MCF 10A (cell line): ENCODE measurements around the gene DLEC1. TPM values are rescaled to one million over a fixed set of nuclear protein-coding genes. Genes with fewer than 3 reads are reported as not detected.

Experiments used
- BruUV-seq: library from RNA; stranded (reverse); fragments of 400-500 nt; replicated peaks from 2 replicates; lab custom pipeline; 2021; lab: Mats Ljungman, UMichigan
- CTCF ChIA-PET: fragments of 300-600 bp; sonication (Branson Sonifier 250); formaldehyde crosslinking; extraction: SDS; loops from one replicate; lab custom pipeline; 2021; ENCODE audit warnings: antibody characterized with exemption, inconsistent platforms; lab: Yijun Ruan, JAX
- POLR2A ChIA-PET: fragments of 300-600, 350-650 bp; sonication (Branson Sonifier 250); formaldehyde crosslinking; extraction: SDS; loops from one replicate; lab custom pipeline; 2020; ENCODE audit warnings: antibody characterized with exemption, inconsistent platforms; lab: Yijun Ruan, JAX
- DNase-seq: peaks from one replicate; pipeline ENCODE4 v3.0.0-alpha.2; 2018; ENCODE audit not compliant: unreplicated experiment
- H3K27ac Mint-ChIP-seq: one replicate; pipeline ENCODE4 v1.8.0; 2022; ENCODE audit warnings: mild to moderate bottlenecking, low read depth, mixed read lengths; ENCODE audit not compliant: unreplicated experiment
- H3K27me3 Mint-ChIP-seq: one replicate; pipeline ENCODE4 v1.8.0; 2022; ENCODE audit warnings: mixed read lengths; ENCODE audit not compliant: insufficient read depth, unreplicated experiment
- H3K36me3 Mint-ChIP-seq: one replicate; pipeline ENCODE4 v1.8.0; 2022; ENCODE audit warnings: mild to moderate bottlenecking, moderate library complexity, mixed read lengths; ENCODE audit not compliant: insufficient read depth, unreplicated experiment
- H3K4me1 Mint-ChIP-seq: one replicate; pipeline ENCODE4 v1.8.0; 2022; ENCODE audit warnings: mixed read lengths; ENCODE audit not compliant: insufficient read depth, unreplicated experiment
- H3K4me3 Mint-ChIP-seq: one replicate; pipeline ENCODE4 v1.8.0; 2022; ENCODE audit warnings: mild to moderate bottlenecking, moderate library complexity, mixed read lengths; ENCODE audit not compliant: unreplicated experiment
- H3K9me3 Mint-ChIP-seq: one replicate; pipeline ENCODE4 v1.8.0; 2022; ENCODE audit warnings: mixed read lengths; ENCODE audit not compliant: unreplicated experiment
- intact Hi-C: fragments of 100-400 bp; cut with micrococcal nuclease; formaldehyde crosslinking; loops from 2 replicates; pipeline ENCODE4 v1.14.1; 2022
- total RNA-seq: library from RNA; stranded (reverse); gene quantifications from 2 replicates; pipeline ENCODE4 v1.2.3, GENCODE V29; 2022
- TF ChIP-seq, protein P1 (sequence below): fragments of 200-600 bp; IDR thresholded peaks from one replicate; pipeline ENCODE4 v1.8.0; 2022; ENCODE audit warnings: antibody characterized with exemption, mild to moderate bottlenecking; ENCODE audit not compliant: unreplicated experiment

DLEC1 gene
- total RNA-seq, 1 experiment from 2014 or later: 1.3 TPM

DNA sequence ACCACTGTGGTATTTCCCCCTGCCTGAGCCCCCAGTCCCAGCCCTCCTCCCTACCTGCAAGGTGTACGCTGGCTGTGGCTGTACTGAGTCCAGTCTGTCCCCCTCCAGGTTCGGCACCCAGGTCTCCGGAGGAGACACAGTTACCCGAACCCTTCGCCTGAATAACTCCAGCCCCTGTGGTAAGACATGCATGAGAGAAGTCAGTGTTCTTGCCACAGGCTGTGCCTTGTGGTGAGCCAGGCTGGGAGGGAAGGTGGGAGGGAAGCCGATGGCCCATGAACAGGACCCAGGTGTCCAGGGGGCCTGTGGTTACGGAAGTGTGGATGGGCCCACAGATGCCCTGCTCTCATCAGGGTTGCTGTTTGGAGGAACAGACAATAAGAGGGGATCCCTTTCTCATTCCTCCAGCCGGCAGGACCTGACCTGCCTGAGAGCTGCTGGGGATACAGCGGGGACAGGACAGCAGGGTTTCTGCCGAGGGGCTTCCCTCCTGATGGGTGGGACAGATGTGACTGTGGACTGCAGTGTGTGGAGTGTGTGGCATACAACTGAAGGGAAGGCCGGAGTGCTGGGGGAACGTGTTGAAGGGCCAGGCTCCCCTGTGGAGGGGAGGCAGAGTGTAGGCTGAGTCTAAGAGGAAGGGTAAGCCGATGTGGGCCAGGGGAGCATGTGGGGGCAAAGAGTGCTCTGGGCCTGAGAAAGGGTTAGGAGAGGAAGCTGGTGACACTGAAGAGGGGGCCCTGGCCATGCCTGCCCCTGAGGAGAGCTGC is 76.1 kb downstream of the DLEC1 start:
- CTCF ChIA-PET: interaction anchor here (0.8 to 1.9 kb wide), 2 partner anchors 70 to 118 kb away, joined by 3 to 7 read pairs; no protein-coding TSS in a partner anchor
- BruUV-seq: no TSS peak
- POLR2A ChIA-PET: interaction anchor here (0.9 to 1.3 kb wide), 2 partner anchors 11 to 24 kb away, joined by 3 read pairs; no protein-coding TSS in a partner anchor
- Mint-ChIP-seq H3K9me3 (no peaks in the 10 kb centered on the region), H3K27me3 (peaks cover 12% of the 10 kb centered on the region), H3K4me3 (no peak overlapping the region), H3K27ac (no peak overlapping the region), H3K36me3 (peaks cover 6% of the 10 kb centered on the region), H3K4me1 (no peaks in the 10 kb centered on the region)
- TF ChIP-seq, protein P1, sequence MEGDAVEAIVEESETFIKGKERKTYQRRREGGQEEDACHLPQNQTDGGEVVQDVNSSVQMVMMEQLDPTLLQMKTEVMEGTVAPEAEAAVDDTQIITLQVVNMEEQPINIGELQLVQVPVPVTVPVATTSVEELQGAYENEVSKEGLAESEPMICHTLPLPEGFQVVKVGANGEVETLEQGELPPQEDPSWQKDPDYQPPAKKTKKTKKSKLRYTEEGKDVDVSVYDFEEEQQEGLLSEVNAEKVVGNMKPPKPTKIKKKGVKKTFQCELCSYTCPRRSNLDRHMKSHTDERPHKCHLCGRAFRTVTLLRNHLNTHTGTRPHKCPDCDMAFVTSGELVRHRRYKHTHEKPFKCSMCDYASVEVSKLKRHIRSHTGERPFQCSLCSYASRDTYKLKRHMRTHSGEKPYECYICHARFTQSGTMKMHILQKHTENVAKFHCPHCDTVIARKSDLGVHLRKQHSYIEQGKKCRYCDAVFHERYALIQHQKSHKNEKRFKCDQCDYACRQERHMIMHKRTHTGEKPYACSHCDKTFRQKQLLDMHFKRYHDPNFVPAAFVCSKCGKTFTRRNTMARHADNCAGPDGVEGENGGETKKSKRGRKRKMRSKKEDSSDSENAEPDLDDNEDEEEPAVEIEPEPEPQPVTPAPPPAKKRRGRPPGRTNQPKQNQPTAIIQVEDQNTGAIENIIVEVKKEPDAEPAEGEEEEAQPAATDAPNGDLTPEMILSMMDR: no peak
- intact Hi-C loops: loop anchor here (5.0 kb wide), 1 partner anchor 232 kb away; the partner anchor contains the start of gene XYLB
- DNase-seq: no peak

DNA sequence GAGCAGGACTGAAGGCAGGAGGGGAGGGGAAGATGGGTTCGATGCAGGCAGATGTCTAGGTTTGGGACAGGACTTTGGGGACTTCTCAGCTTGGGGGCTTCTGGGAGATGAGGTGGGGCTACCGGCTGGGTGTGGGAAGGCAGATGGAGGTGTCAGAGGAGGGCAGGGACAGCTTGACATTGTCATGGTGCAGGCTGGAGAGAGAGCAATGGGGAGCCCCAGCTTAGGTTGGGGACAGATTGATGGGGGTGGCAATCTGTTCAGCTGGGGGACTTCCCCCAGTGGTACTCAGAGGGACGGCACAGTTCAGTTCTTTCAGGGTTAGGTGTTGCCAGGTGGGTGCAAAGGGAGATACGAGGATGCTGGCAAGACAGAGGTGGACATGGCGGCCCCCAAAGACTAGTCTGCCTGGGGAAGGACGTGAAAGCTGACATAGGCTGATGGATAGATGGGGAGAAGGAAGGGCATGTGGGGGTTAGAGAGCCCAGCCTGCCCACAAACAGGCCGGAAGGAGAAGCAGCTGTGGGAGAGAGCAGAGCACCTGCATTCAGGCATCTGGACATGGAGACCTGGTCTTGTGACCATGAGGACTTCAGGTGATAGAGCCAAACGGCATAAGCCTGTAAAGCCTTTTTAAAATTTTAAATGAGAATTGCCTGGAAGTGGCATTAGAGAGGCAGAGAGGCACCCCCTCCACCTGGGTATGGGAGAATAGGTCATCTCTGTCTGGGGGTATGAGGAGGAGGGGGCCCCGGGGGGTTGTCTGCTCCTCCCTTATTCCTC is 76.8 kb downstream of the DLEC1 start:
- intact Hi-C loops: loop anchor here (5.0 kb wide), 1 partner anchor 231 kb away; the partner anchor contains the start of gene XYLB
- POLR2A ChIA-PET: interaction anchor here (0.6 to 2.0 kb wide), 4 partner anchors 10 to 155 kb away, joined by 3 to 9 read pairs (median 4); partner anchors contain the start of gene ACAA1
- H3K27ac Mint-ChIP-seq: no peak overlapping the region

DNA sequence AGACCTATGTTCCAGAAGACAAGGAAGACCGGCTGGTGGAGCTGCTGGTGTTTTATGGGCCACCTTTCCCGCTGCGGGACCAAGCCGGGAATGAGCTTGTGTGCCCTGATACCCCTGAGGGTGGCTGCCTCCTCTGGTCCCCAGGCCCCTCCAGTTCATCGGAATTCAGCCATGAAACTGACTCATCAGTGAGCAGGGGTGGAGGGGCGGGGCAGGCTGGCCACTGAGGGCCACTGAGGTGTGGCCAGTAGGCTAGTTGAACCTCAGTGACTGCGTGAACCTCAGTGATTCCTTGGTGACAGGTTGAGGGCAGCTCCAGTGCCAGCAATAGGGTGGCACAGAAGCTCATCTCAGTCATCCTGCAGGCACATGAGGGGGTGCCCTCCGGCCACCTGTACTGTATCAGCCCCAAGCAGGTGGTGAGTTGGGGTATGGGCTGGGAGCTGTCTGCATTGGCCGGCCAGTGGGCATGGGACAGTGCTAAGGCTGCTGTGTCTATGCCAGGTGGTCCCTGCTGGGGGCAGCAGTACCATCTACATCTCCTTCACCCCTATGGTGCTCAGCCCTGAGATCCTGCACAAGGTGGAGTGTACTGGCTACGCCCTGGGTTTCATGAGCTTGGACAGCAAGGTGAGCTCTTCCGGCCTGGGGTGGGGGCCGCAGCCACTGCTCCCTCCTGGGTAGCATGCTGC is 77.6 kb downstream of the DLEC1 start:
- no TSS peak for BruUV-seq
- no peaks in the 10 kb centered on the region for H3K9me3 Mint-ChIP-seq
- no peak overlapping the region for H3K27ac Mint-ChIP-seq
- no peaks in the 10 kb centered on the region for H3K4me1 Mint-ChIP-seq
- ChIA-PET POLR2A (interaction anchor here (0.6 to 2.0 kb wide), 4 partner anchors 9 to 154 kb away, joined by 3 to 9 read pairs (median 4); partner anchors contain the start of gene ACAA1), CTCF (interaction anchor here (0.5 to 4.4 kb wide), 26 partner anchors 9 to 1010 kb away, joined by 3 to 46 read pairs (median 4); partner anchors contain the start of gene XYLB)
- TF ChIP-seq, protein P1: no peak
- no peak overlapping the region for H3K4me3 Mint-ChIP-seq
- H3K36me3 Mint-ChIP-seq: peaks cover 13% of the 10 kb centered on the region
- DNase-seq: no peak
- intact Hi-C loops: loop anchor here (1.0 to 5.0 kb wide), 2 partner anchors 112 to 231 kb away; partner anchors contain the start of gene XYLB
- H3K27me3 Mint-ChIP-seq: peaks cover 12% of the 10 kb centered on the region

More for the DNA sequence above, 76.8 kb downstream of the DLEC1 start:
- DNase-seq: no peak
- BruUV-seq: no TSS peak
- Mint-ChIP-seq H3K9me3 (no peaks in the 10 kb centered on the region), H3K4me1 (no peaks in the 10 kb centered on the region), H3K36me3 (peaks cover 11% of the 10 kb centered on the region), H3K4me3 (no peak overlapping the region), H3K27me3 (peaks cover 12% of the 10 kb centered on the region)
- CTCF ChIA-PET: interaction anchor here (0.6 to 3.2 kb wide), 12 partner anchors 9 to 885 kb away, joined by 3 to 46 read pairs (median 6); no protein-coding TSS in a partner anchor
- TF ChIP-seq, protein P1: no peak
